ENCODE results near the gene CHST12. TPM values are rescaled to one million over a fixed set of nuclear protein-coding genes. Genes with fewer than 3 reads are reported as not detected.

CHST12 gene
- total RNA-seq, 1 experiment from 2014 or later, result 19.3 TPM

- Histone ChIP-seq H2AFZ (ENCODE audit: low read length) (no peak overlapping the region), H3K9ac (ENCODE audit: extremely low read depth, insufficient read length, low read length) (no peak overlapping the region), H2BK5ac (ENCODE audit: insufficient read length, low read length) (no peak overlapping the region), H3K9me3 (ENCODE audit: control insufficient read depth, low read depth, low read length) (no peaks in the 10 kb centered on the region), H4K5ac (ENCODE audit: insufficient read length, low read depth, low read length) (no peak overlapping the region), H3K4me2 (ENCODE audit: insufficient read depth, insufficient read length, low read length) (no peak overlapping the region), H2BK20ac (ENCODE audit: low read depth, low read length, poor library complexity, severe bottlenecking) (no peak overlapping the region), H3K14ac (ENCODE audit: insufficient read depth, low read length) (no peak overlapping the region), H3K79me1 (ENCODE audit: insufficient read depth, low read depth, low read length, poor library complexity, severe bottlenecking) (no peaks in the 10 kb centered on the region), H3K18ac (ENCODE audit: insufficient read length, low read depth, low read length) (no peak overlapping the region), H3K27me3 (ENCODE audit: insufficient read depth, low read length) (no peaks in the 10 kb centered on the region), H2AK5ac (ENCODE audit: insufficient read length, low read length) (no peak overlapping the region), H2BK12ac (ENCODE audit: insufficient read length, low read depth, low read length) (no peak overlapping the region), H2BK120ac (ENCODE audit: low read depth, low read length, poor library complexity, severe bottlenecking) (no peak overlapping the region), H3T11ph (ENCODE audit: low read length) (no peak overlapping the region), H4K8ac (replicated peaks; ENCODE audit: insufficient read length, low read depth, low read length) (no peak overlapping the region), H3K4me1 (ENCODE audit: insufficient read depth, low read length) (peaks cover 5% of the 10 kb centered on the region), H3K56ac (ENCODE audit: insufficient read length, low read depth, low read length) (no peak overlapping the region), H3K79me2 (ENCODE audit: insufficient read depth, low read length) (no peaks in the 10 kb centered on the region), H2BK15ac (ENCODE audit: low read depth, low read length) (no peak overlapping the region), H3K27ac (ENCODE audit: insufficient read length, low read depth, low read length) (no peak overlapping the region), H3K23me2 (ENCODE audit: insufficient read length, low read depth, low read length, poor library complexity, severe bottlenecking) (no peaks in the 10 kb centered on the region), H4K20me1 (ENCODE audit: control insufficient read depth, insufficient read depth, insufficient read length) (no peaks in the 10 kb centered on the region), H4K91ac (ENCODE audit: insufficient read length, low read depth, low read length) (no peak overlapping the region), H3K23ac (ENCODE audit: insufficient read length, low read depth, low read length) (no peak overlapping the region), H3K4ac (ENCODE audit: low read depth, low read length) (no peak overlapping the region)
- no peak for DNase-seq
- Mint-ChIP-seq H3K4me1 (peaks cover 17 to 26% of the 10 kb centered on the region in 2 experiments), H3K27me3 (ENCODE audit: low read depth) (no peaks in the 10 kb centered on the region; the same call in 1 of the 2 replicates), H3K27ac (peak overlapping the region in 2 of 3 experiments; percentile 84 to 92; a peak in 4 of 7 replicates), H3K4me3 (no peak overlapping the region), H3K36me3 (ENCODE audit: insufficient read depth in 1 of 3, low read depth in 3 of 3) (peaks cover 0 to 7% (median 0%) of the 10 kb centered on the region in 3 experiments; a peak in 3 of 7 replicates), H3K9me3 (peaks cover 8 to 9% of the 10 kb centered on the region in 2 experiments; a peak in 4 of 5 replicates)
- TF ChIP-seq CTCF (conservative IDR thresholded peaks at IDR 0.05), result no peak
- no CpG with 5 or more reads among the region's 12 CpGs for WGBS (ENCODE audit: extremely low coverage, insufficient read length, low lambda C conversion rate)
Measured at GRCh38 chr7:2465928-2466327, 62.5 kb downstream of the CHST12 start.

Measured in H9 (cell line).